GM12878 (cell line): ENCODE measurements around the gene M1AP. TPM values are rescaled to one million over a fixed set of nuclear protein-coding genes. Genes with fewer than 3 reads are reported as not detected.
A peak's percentile ranks its signal among the peaks of the same experiment; 100 is the strongest.

ENCODE experiments used
- ATAC-seq: fragments of 200-7000 bp; cut with Tn5 transposase; 3 replicates; pipeline ENCODE4 v1.9.1; 2020; ENCODE audit warnings: mild to moderate bottlenecking, moderate library complexity
- BruUV-seq: library from RNA; stranded (reverse); fragments of 400-500 nt; replicated peaks from 2 replicates; lab custom pipeline; 2021; lab: Mats Ljungman, UMichigan
- CTCF ChIA-PET: fragments of 300-600 bp; sonication (Branson Sonifier 250); formaldehyde crosslinking; extraction: SDS; loops from one replicate; lab custom pipeline; 2021; ENCODE audit warnings: inconsistent platforms; lab: Yijun Ruan, JAX
- POLR2A ChIA-PET: fragments of 350-600 bp; formaldehyde crosslinking; extraction: SDS; loops from one replicate; lab custom pipeline; 2021; ENCODE audit warnings: inconsistent platforms; lab: Charles Lee
- RAD21 ChIA-PET: fragments of 300-600 bp; sonication (Branson Sonifier 250); formaldehyde crosslinking; loops from one replicate; lab custom pipeline; 2023; ENCODE audit warnings: antibody characterized with exemption; ENCODE audit not compliant: unreplicated experiment; lab: Charles Lee
- SMC1A ChIA-PET: fragments of 300-600 bp; sonication (Branson Sonifier 250); formaldehyde crosslinking; loops from one replicate; lab custom pipeline; 2023; ENCODE audit not compliant: unreplicated experiment, uncharacterized antibody; lab: Charles Lee
- DNase-seq: peaks from one replicate; pipeline ENCODE4 v3.0.0-alpha.2; 2011; ENCODE audit warnings: low read depth, low spot score
- FAIRE-seq: peaks from 3 replicates; lab custom pipeline; 2011; peaks lifted over from hg19 to GRCh38; lab: Jason Lieb, UNC
- H2AFZ ChIP-seq: 2 replicates; pipeline ENCODE4 v1.6.0; 2011; ENCODE audit warnings: low read depth, low read length, control low read depth; ENCODE audit not compliant: control insufficient read depth
- H3K27ac ChIP-seq: 2 replicates; pipeline ENCODE4 v1.5.1; 2011; ENCODE audit warnings: control low read depth; ENCODE audit not compliant: control insufficient read depth, insufficient read depth
- H3K27me3 ChIP-seq, 2 experiments: replicated peaks in 1 of 2; 2 replicates each; pipeline versions ENCODE4 v1.6.0 to v1.6.1; 2011; ENCODE audit warnings: low read length in 1 of 2; ENCODE audit not compliant: control insufficient read depth in 2 of 2, insufficient read depth in 2 of 2
- H3K36me3 ChIP-seq, 2 experiments: 2 replicates each; pipeline ENCODE4 v1.5.1; 2011; ENCODE audit warnings: low read length in 1 of 2; ENCODE audit not compliant: control insufficient read depth in 2 of 2, insufficient read depth in 2 of 2
- H3K4me1 ChIP-seq: 2 replicates; pipeline ENCODE4 v1.6.1; 2011; ENCODE audit warnings: mild to moderate bottlenecking, low read length, moderate library complexity, mixed read lengths; ENCODE audit not compliant: control insufficient read depth, insufficient read depth
- H3K4me2 ChIP-seq: 2 replicates; pipeline ENCODE4 v1.6.0; 2011; ENCODE audit warnings: control low read depth; ENCODE audit not compliant: control insufficient read depth, insufficient read depth
- H3K4me3 ChIP-seq: fragments of 200-600 bp; sonication (generic); 2 replicates; pipeline ENCODE4 v1.5.1; 2016
- H3K79me2 ChIP-seq: 2 replicates; pipeline ENCODE4 v1.6.0; 2011; ENCODE audit warnings: low read length; ENCODE audit not compliant: control insufficient read depth, insufficient read depth
- H3K9ac ChIP-seq: 2 replicates; pipeline ENCODE4 v1.8.0; 2011; ENCODE audit warnings: low read length, control low read depth, mixed read lengths; ENCODE audit not compliant: control insufficient read depth, insufficient read depth
- H3K9me3 ChIP-seq: replicated peaks from 3 replicates; pipeline ENCODE4 v1.5.1; 2011; ENCODE audit warnings: mild to moderate bottlenecking, low read length; ENCODE audit not compliant: control insufficient read depth, insufficient read depth
- H4K20me1 ChIP-seq: 2 replicates; pipeline ENCODE4 v1.6.0; 2011; ENCODE audit not compliant: control insufficient read depth, insufficient read depth
- FOXK2 ChIP-seq: fragments of 450-650 bp; IDR thresholded peaks from 2 replicates; pipeline ENCODE4 v1.6.1; 2017; ENCODE audit warnings: mild to moderate bottlenecking, moderate library complexity
- NFYA ChIP-seq: IDR thresholded peaks from 2 replicates; pipeline ENCODE4 v1.6.1; 2011; ENCODE audit warnings: low read depth, mild to moderate bottlenecking, low read length, improper control_type of control experiment, borderline replicate concordance
- NR2C2 ChIP-seq: IDR thresholded peaks from 2 replicates; pipeline ENCODE4 v1.6.1; 2011; ENCODE audit warnings: borderline replicate concordance, low read depth; ENCODE audit not compliant: control insufficient read depth, insufficient read length
- POLR2A ChIP-seq: IDR thresholded peaks from 2 replicates; pipeline ENCODE4 v1.6.1; 2011; ENCODE audit warnings: low read depth, mild to moderate bottlenecking, low read length
- RAD21 ChIP-seq: IDR thresholded peaks from 2 replicates; pipeline ENCODE4 v1.6.1; 2011; ENCODE audit warnings: mild to moderate bottlenecking, low read depth, low read length, moderate library complexity; ENCODE audit not compliant: insufficient read depth
- RAD51 ChIP-seq: fragments of 450-650 bp; IDR thresholded peaks from 2 replicates; pipeline ENCODE4 v1.6.1; 2016; ENCODE audit warnings: moderate library complexity, mild to moderate bottlenecking, inconsistent platforms
- WGBS: methylation state at CpG from one replicate; pipeline ENCODE4 v1.1.6; 2016; ENCODE audit warnings: low lambda C conversion rate; ENCODE audit not compliant: insufficient replicate concordance, insufficient coverage; ENCODE audit errors: missing lambda C conversion rate; 5-methylcytosine and 5-hydroxymethylcytosine counted together
- in situ Hi-C: fragments of 300-500 bp; cut with MboI; formaldehyde crosslinking; loops from 9 replicates; pipeline ENCODE4 v1.14.3; 2018; ENCODE audit warnings: mixed read lengths
- intact Hi-C: fragments of 100-400 bp; cut with micrococcal nuclease; formaldehyde crosslinking; loops from one replicate; pipeline ENCODE4 v1.14.2; 2022; ENCODE audit not compliant: unreplicated experiment
- polyA plus RNA-seq, 11 experiments: library from polyadenylated mRNA; depleted of rRNA in 4 of 11; unstranded in 6 of 11; stranded (reverse) in 5 of 11; fragments of >200 nt; fragmentation: Nextera tagmentation in 4 of 11; fragmentation: Illumina TruSeq in 1 of 11; extraction: Ambion mirVana in 4 of 11; extraction: Trizol in 1 of 11; gene quantifications; 1 replicate in 1 of 11; 2 replicates in 10 of 11; pipeline versions ENCODE4 v1.2.1 to v1.2.3, GENCODE V29; 2011 to 2016; ENCODE audit warnings: inconsistent platforms in 2 of 11, missing spikeins in 2 of 11, low read depth in 1 of 11
- total RNA-seq, 4 experiments: library from RNA; depleted of rRNA in 3 of 4; stranded (reverse); fragments of >200 nt in 3 of 4; fragmentation: Illumina TruSeq in 1 of 4; extraction: Trizol in 1 of 4; gene quantifications; 2 replicates each; pipeline versions ENCODE4 v1.2.1 to v1.2.3, GENCODE V29; 2013 to 2021
- TF ChIP-seq, protein P1 (sequence below): IDR thresholded peaks from 2 replicates; pipeline ENCODE4 v1.6.1; 2011; ENCODE audit warnings: mild to moderate bottlenecking, low read depth, low read length, moderate library complexity; ENCODE audit not compliant: insufficient replicate concordance

M1AP gene
- total and polyA plus RNA-seq, 10 of the 15 experiments (the other 5 are each of a cell fraction or from before 2014, with no cell fraction given) = 0.04 to 0.32 (median 0.16) TPM; not detected in 4

DNA sequence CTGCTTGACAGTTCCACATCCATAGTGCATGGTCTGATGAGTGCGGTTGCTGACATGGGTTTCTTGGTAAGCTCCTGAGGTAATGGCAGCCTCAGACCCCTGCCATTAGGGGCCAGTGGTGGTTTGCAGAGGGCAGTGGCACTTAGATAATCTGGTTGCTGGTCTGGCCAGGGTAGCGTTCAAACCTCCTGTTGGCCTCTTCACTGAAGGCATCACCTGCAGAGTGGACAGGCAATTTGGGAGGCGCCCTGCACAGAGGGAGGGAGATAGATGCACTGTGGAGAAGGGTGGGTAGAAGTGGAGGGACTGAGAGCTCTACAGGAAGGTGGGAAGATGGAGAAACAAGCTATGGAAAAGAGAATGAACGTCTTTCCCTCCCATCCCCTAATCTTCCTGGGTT lies 114.7 kb downstream of the M1AP start:
- Histone ChIP-seq H4K20me1 (no peaks in the 10 kb centered on the region), H3K4me3 (no peak overlapping the region), H3K4me2 (no peak overlapping the region), H3K9ac (no peak overlapping the region), H3K4me1 (peaks cover 16% of the 10 kb centered on the region), H3K27me3 (no peaks in the 10 kb centered on the region), H3K36me3 (peaks cover 8 to 26% of the 10 kb centered on the region in 2 experiments), H3K9me3 (no peaks in the 10 kb centered on the region), H2AFZ (no peak overlapping the region), H3K79me2 (peaks cover 37% of the 10 kb centered on the region), H3K27ac (no peak overlapping the region)
- ChIA-PET CTCF (interaction anchor here (1.2 to 10.4 kb wide), 7 partner anchors 13 to 283 kb away, joined by 3 to 226 read pairs (median 56); partner anchors contain the start of genes CCDC142, PCGF1 and TTC31), SMC1A (interaction anchor here (1.5 to 9.9 kb wide), 9 partner anchors 13 to 79 kb away, joined by 4 to 208 read pairs (median 30); partner anchors contain the start of genes INO80B and PCGF1), POLR2A (interaction anchor here (0.5 to 5.4 kb wide), 7 partner anchors 11 to 75 kb away, joined by 3 to 66 read pairs (median 4); partner anchors contain the start of gene WBP1), RAD21 (interaction anchor here (0.7 to 5.1 kb wide), 7 partner anchors 11 to 55 kb away, joined by 3 to 49 read pairs (median 3); partner anchors contain the start of gene PCGF1)
- peak; percentile 9; the same call in 1 of the 2 replicates for TF ChIP-seq POLR2A
- no peak for TF ChIP-seq RAD21
- TF ChIP-seq, protein P1, sequence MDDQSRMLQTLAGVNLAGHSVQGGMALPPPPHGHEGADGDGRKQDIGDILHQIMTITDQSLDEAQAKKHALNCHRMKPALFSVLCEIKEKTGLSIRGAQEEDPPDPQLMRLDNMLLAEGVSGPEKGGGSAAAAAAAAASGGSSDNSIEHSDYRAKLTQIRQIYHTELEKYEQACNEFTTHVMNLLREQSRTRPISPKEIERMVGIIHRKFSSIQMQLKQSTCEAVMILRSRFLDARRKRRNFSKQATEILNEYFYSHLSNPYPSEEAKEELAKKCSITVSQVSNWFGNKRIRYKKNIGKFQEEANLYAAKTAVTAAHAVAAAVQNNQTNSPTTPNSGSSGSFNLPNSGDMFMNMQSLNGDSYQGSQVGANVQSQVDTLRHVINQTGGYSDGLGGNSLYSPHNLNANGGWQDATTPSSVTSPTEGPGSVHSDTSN = no peak
- TF ChIP-seq FOXK2 = no peak
- TF ChIP-seq RAD51 = no peak
- no peak for TF ChIP-seq NFYA
- no peak for TF ChIP-seq NR2C2
- in situ Hi-C loops (no loop called here), intact Hi-C loops (no loop called here)
- DNase-seq (no peak), FAIRE-seq (no peak), ATAC-seq (no peak)
- BruUV-seq = no TSS peak
- WGBS = 75% methylated on average over 4 of the region's 4 CpGs
